ENCODE results near the gene NELL2.
"Not testable (repeated sequence)": the region's sequence is repeated elsewhere in the genome, so short reads cannot be mapped to it uniquely, and the experiment has no call there.

The NELL2 gene

DNA sequence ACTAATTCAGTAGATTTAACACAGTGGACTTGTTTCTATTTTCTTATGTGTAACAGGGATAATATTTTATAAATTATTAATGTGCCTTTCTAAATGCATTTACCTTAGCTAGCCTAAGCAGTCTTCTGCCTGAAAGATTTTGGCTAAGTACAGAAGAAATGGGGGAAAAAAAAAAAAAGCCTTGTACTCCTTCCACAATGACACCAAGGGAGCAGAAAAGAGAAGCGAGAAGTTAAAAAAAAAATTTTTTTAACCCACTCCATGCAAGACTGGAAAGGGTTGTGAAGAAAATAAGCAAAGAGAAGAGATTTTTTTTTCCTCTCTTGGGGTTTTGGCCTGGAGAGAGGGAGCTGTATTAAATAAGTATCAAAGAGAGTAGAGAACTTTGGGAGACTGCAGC is 28.7 kb downstream of the NELL2 start:
- no peak for DNase-seq

DNA sequence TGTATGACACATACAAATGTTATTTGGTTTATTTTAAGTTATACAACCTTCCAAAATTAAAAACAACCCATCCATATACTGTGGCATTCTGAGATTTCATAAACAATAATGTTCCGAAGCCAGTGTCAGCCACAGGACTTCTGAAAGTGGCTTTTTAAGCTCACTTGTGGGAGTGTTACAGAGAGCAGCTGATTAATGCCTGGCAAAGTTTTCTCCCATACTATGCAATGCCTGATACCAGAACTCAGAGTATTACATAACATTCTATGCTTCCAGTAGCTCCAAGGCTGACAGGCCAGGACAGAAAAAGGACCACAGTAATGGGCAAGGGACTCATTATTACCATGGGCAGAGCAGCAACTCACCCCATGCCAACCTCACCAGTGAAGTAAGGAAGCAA is 29.3 kb downstream of the NELL2 start:
- no peak for DNase-seq

DNA sequence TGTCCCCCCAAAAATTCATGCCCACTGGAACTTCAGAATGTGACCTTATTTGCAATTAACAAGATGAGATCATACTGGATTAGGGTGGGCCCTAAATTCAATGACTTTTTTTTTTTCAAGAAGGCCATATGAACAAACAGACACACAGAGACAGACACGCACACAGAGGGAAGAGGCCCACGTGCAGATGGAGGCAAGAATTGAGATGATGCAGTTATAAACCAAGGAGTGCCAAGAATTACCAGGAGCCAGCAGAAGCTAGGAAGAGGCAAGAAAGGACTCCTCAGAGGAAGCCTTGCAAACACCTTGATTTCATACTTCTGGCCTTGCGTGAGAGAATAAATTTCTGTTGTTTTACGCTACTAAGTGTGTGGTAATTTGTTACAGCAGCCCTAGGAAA is 33.4 kb downstream of the NELL2 start:
- DNase-seq: no peak

DNA sequence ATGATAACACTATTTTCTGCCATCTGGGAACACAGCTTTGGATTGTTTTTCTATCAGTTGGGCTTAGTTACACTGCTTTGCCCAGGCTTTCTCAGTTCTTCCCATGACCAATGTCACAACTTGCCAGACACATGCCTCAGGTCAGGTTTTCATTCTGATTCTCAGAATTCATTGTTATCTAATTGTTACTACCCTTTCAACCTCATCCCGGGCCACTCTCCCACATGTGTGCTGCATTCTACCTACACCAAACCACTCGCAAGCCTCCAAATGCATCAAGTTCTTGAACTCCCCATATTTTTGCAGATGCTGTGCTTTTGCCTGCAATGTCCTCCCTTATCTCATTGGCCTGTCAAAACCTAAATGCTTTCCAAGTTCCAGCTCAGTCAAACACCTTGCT is 36.3 kb downstream of the NELL2 start:
- DNase-seq: no peak

DNA sequence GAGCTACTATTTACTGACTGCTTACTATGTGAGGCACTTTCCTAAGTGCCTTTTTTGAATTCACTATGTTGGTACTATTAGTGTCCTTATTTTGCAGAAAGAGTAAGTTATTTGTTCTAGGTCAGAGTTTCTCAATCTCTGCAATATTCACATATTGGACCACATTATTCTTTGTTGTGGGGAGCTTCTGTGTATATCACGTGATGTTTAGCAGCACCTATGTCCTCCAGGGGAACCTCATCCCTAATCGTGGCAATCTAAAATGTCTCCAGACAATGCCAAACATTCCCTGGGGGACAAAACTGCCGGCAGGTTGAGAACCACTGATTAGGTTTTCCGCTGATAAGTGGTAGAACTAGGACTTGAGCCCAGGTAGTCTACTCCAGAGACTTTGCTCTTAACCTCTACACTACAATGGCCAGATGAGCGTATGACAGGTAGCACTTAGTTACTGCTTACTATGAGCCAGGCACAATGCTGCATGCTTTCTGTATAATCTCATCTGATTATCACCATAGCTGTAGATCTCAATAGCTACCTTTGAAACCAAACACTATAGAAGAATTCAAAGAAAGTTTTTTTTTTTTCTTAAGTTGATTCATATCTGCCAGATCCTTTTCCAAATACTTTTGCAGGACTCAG is 38.9 kb downstream of the NELL2 start:
- no peak for DNase-seq

DNA sequence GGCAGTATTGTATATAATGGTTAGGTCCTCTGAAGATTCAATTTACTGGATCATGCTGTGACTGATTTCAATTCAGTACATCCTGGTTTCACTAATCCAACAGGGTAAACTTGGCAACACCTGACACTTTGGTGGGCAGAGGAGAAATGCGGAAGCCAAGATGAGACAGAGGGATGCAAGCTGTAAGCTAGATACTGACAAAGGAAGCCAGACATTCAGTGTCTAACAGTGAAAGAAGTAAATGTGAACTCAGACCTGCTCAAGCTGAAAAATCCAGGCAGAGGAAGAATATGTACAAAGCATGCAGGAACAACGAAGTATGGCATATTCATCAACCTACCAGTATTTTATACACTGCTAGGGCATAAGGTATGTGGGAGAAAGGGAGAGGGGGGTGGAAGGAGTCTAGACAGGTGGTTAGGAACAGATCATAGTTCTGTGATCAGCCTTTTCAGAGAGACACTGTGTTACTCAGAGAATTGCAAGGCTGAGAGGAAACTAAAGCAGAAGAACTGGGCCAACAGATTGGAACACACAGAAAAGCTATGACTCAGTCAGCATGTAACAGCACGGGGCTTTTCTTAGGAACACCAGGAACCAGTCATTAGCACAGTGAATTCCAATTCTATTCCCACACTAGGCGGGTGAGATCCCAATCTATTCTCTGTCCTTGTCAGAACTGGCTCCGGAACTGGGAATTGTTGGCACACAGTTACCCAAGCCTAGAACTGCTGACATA is 40.3 kb downstream of the NELL2 start:
- DNase-seq: peak; percentile 12 to 23

DNA sequence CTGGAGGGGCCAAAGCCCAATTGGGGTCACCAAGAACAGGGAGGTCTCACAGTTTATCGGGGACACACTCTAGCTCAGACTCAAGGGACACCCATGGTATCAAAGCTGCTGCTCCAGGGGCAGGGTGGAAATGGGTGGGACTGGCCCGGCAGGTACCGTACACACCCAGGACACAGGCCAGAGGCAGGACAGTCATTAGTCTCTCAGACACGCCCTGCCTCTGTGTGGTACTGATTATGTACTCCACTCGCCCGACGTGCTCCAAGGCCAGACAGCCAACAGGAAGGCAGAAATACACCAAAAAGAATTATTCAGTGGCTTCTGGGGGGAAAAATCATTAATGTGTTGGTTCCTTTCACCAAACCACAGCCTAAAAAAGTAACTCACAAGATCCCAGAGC is 41.1 kb downstream of the NELL2 start:
- DNase-seq: not testable (repeated sequence)

DNA sequence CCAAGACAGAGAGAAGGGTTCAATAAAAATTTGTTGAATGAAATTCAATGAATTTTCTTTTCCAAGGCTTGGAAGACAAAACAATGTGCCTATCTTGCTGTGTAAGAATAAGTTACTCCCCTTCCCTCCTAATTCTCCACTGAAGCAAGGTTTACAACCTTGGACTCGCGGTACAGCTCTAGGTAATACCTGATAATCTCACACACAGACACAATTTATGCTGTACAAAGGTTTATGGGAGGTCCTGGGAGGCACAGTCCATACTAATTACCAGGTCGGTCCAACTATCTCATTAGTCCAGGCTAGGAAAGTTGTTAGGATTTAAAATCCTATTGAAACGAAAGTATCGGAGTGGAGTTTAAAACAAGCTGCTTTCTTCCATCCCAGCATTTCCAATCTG is 42.6 kb downstream of the NELL2 start:
- no peak for DNase-seq

DNA sequence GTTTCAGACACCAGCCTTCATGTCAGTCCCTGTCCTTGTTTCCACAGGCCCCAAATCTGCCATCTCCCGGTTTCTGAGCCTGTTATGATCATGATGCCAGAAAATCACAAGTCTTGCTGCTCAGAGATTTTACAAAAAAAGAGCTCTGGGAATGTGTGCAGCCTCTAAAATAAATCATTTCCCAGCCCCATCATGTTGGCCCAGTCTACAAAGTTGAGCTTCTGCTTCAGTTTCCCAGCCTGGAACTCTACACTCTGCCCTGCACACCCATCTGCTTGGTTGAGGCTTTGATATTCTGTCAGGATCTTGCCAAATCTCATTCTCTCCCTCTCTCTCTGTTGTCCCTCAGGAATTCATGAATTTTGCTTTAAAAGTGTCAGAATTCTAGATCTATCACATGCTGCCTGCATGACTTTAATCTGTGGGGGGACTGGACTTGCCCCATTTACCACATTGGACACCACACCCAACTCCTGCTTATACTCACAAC is 45.5 kb downstream of the NELL2 start:
- DNase-seq: no peak

DNA sequence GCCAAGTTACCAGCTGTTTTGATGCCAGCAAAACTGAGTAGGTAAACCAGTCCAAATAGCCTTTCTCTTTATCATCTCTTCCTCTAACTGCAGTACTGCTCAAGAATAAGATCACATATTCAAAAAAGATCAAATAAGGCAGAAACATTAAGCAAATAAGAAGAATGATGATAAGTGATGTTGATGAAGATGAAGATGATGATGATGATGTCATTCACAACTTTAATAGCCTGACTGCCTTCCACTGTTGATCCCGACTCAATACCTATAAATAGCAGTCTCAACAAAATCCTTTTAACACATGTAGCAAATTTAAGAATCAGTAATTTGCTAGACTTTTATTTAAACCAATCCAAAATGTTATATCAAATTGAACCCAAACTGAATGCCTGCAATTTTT is 47.1 kb downstream of the NELL2 start:
- DNase-seq: no peak

DNA sequence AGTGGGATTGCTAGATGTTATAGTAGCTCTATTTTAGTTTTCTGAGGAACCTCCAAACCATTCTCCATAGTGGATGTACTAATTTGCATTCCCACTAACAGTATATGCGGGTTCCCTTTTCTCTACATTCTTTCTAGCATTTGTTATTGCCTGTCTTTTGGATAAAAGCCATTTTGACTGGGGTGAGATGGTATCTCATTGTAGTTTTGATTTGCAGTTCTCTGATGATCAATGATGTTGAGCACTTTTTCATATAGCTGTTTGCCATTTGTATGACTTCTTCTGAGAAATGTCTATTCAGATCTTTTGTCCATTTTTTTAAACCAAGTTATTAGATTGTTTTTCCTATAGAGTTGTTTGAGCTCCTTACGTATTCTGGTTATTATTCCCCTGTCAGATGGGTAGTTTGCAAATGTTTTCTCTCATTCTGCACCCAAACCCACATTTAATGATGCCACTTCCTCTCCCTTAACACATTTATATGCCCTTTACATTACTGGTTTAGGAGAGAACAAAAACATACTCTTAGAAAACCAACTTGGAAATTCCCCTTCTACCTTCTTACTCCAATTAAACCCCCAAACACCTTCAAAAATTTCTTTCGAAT is 48.2 kb downstream of the NELL2 start:
- no peak for DNase-seq

DNA sequence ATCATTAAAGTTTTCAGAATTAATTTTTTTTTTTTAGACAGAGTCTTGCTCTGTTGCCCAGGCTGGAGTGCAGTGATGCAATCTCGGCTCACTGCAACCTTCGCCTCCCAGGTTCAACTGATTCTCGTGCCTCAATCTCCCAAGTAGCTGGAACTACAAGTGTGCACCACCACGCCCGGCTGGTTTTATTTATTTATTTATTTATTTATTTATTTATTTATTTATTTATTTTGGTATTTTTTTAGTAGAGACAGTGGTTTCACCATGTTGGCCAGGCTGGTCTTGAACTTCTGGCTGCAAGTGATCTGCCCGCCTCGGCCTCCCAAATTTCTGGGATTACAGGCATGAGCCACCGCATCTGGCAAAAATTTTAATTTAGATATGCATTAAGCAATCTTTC is 54.4 kb downstream of the NELL2 start:
- DNase-seq: not testable (repeated sequence)

DNA sequence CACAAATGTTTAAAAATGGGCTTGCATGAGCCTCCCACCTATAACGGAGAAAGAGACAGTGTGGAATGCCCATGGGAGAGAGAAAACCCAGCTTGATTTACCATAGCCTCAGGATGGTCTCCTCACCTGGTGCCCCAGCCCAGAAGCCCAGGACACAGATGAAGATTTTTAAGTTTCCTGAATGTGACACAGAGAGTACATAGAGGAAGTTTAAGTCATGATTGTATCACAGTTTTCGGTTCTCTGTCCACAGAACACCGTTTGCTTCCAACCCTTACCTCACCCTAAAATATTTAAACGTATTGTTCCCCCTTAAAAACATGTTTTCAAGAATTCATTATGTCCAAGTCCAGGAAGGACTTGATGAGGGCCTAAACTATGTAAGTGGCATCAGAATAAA is 56.2 kb downstream of the NELL2 start:
- no peak for DNase-seq

DNA sequence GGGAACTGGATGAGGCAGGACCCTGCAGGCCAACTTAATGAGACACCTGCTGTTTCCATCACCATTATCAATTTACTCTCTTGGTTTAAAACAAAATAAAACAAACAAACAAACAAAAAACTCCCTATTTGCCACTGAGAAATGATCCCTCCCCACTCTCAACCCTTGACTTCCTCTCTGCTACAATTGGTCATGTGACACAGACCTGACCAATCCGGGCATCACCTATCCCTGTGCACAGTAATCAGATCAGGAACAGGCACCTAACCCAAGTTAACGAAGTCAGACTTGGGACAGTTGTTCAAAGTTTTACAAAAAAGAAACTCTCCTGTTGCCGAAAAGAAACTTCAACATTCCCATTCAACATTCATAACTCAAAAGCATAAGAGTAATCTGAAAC is 58.4 kb downstream of the NELL2 start:
- no peak for DNase-seq

DNA sequence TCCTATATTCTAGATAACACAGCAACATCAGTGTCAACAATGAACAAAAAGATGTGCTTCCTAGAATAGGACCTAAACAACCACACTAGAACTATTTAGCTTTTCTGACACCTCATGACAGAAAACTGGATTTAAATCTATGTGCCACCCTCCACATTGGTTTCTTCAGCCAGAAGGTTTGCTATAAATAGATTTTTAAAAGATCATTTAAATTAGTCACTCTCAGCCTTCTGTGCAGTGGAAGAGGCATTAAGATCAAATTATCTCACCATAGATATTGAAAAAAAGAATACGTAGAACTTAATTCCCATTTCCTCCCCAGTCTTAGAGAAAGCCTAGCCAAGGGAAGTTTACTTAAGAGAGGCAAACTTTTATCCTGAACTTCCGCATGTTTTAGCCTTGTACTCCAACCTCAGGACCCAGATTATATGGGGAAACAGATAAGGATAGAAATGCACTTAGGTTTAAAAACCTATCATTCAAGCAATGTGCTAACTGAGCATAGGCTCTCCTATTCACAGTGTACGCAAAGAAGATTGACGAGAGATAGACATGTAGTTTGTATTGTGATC is 59.6 kb downstream of the NELL2 start:
- no peak for DNase-seq

DNA sequence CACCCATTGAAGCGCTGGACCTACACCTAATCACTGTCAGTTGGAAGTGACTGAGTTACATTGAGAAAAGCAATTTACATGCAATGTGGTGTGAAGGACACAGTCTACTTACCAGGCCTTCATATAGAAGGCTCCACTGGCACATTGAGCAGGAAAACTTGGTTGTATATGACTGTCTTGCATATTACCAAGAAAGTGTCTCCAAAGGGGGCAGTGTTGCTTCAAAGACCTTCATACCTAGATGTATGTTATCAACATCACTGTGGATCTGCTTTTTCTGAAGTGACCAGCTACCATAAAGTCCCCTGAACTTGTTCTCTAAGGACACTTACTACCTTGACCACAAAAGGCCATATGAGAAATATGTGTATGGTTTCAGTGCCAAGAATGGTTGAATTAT is 64.1 kb downstream of the NELL2 start:
- peak; percentile 20 to 27 for DNase-seq

DNA sequence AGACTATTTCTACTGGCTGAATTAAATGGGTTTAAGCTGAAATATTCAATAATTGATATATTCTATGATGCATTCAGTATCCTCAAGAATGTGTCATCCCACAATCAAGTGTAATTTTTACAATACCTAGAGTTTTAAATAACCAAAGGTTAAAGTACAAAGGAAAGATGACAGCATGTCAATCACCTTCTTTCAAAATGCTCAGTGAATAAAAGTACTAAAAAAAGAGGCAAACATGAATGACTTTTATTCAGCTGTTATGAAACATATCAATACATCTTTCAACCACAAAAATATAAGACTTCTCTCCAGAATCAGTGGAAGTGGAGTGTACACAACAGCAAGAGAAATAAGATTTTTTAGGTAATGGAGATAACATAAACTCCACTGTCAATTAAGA is 72.0 kb downstream of the NELL2 start:
- no peak for DNase-seq

DNA sequence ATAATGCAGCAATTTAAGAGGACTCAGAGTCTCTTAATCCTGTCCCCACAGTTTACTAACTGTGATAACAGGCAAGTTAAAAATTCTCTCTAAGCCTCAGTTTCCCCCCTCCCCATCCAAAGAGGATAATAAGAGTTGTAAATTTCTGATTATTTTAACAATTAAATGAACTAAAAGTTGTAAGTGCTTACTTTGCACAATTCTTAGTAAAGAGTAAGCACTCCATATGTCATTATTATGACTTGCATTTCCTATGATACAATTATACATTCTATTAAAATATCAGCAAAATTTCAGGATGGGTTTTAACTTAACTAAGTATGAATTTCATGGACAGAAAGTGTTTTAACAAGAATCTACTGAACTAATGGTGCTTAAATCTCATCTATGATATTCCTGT is 80.1 kb downstream of the NELL2 start:
- no peak for DNase-seq

DNA sequence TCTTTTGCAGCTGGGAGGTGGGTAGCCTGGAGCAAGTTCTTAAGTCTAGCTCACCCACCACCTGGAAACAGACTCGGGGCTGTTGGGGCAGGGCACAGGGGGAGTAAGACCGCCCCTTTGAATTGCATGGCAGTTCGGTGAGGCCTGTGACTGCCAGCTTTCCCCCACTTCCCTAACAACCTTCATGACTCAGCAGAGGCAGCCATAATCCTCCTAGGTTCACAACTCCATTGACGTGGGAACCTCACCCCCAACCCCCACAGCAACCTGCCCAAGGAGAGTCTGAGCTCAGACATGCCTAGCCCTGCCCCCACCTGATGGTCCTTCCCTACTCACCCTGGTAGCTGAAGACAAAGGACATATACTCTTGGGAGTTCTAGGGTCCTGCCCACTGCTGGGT is 87.4 kb downstream of the NELL2 start:
- DNase-seq: no peak

DNA sequence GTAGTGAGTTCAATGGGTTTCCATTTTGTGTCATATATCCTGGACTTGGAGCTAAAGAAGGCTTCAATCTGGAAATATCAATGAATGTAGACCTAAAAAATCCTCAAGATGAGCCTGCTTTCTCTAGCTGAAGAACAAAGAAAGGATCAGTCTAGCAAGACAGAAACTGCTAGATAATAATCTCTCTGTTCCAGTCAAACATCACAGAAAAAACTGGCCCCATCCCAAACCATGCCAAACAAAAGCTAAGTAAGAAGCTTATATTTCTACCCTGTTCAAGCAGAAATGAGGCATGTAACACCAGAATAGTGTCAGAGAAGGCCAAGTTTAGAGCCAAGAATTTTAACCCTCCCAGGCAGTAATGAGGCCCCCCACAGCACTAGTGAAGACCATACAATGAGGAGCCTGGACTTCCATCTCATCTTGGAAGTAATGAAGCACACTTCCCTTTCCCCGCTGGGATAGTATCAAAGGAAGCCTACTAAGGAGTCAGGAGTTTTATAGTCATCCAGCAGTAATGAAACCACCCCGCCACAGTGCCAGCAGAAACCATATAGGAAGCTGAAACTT is 95.8 kb downstream of the NELL2 start:
- DNase-seq: no peak

DNA sequence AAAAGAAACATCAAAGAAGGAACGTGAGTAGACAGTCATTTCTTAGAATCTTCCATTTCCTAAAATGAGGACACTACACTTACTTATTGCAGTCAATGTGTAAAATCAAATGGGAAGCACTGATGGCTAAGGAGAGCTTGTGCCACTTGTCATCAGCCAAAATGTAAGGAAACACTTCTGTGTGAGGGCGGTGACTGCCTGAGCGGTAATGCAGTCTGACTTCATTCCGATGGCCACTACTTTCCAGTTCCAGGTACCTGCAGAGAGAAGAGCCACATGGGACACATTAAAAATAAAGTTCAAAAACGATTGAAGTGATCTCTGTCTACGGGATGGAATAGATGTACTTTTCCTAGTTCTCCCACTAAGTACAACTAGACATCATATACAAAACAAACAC is 96.3 kb downstream of the NELL2 start:
- no peak for DNase-seq

DNA sequence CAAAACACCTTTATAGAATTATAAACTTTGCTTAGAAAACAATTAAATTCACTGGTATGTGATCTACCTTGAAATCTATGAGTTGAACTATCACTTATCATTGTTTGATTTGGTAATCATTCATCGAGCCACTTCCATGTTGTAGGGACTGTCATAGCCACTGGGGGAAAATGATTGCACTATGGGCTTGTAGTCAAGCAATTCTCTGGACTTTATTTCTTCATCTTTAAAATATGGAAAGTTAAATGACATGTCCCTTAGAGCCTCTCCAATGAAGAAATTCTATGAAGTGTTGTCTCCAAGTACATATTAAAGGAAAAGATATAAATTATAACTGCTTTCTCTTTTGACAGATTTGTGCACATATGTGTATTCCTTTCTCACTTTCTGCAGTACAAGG is 97.3 kb downstream of the NELL2 start:
- no peak for DNase-seq

DNA sequence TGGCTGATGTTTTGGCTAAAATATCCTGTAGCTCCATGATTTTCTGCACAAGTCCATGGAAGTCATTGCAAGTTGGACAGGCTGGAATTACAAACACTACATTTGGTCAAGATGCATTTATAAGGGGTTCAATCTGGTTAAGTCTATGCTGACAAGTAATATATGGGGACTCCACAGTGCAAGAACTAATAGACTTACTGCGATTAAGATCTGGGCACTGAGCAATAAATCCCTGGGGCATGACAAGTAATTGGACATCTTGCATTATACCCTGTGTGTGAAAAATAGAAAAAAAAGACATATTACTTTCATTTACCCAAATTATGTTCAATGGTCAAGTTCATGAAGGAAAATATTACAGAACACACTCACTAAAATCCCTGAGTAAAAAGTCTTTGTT is 99.1 kb downstream of the NELL2 start:
- DNase-seq: no peak

DNA sequence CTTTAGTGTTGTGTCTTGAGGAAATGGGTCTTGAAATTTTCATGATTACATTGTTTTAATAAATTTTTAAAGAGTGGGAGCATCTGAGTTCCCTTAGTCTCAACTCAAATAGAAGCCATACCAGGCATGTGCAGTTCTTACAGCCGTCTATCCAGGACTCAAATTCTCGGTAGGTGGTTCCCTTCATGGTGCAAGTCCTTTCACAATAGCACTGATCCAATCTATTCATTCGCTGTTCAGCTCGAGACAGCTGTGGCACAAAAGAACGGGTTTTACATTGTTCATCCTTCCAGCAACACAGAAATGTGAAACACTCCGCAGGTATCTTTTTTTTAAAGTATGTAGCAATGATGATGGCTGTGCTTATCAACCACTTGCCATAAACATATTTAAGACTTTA is 100.2 kb downstream of the NELL2 start:
- DNase-seq: no peak
